ENCODE data around the gene UQCC5.

DNA sequence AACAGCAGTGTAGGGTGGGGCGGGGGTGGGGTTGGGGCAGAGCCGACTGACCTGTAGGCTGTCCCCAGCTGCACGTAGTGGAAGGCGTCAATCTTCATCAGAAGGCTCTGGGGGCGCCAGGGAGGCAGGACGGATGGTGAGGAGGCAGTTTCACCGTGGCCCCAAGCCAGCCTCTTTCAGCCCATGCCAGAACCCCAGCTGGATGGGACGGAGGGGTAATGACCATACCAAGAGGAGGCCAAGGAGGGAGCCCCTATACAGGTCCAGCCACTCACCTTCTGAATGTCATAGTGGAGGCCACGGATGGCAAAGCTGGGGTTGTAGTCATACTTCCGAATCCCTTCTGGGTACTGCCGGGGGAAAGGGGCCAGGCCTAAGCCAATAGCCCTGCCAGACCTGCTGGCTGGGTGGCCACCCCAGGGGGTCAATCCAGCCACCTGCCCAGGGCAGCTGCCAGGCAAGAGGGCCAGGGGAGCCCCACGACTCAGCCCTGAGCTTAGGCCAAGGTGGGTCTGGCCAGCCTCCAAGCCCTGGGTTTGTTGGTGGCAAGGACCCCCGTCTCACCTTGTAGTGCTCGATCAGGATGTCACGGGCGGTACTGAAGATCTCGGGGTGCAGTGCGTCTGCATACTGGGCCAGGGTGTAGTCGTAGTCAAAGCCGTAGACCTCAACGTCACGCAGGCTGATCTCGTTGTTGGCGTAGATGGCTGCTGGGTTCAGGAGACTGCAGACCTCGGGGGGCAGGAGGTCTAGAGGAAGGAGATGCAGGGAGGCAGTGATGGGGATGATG, 7.6 kb upstream of the UQCC5 start:
- no peak for TF ChIP-seq EZH2 (IDR thresholded peaks at IDR 0.05; ENCODE audit: insufficient read depth, poor library complexity, severe bottlenecking)
- TF ChIP-seq EZH2phosphoT487 (IDR thresholded peaks at IDR 0.05; ENCODE audit: insufficient read depth, low read depth), result no peak
